ENCODE results near the gene SMAD3.

- no peak for TF ChIP-seq CHD1 (IDR thresholded peaks at IDR 0.05; ENCODE audit: low read depth, low read length)
- TF ChIP-seq CTCF (IDR thresholded peaks at IDR 0.05; ENCODE audit: control extremely low read depth in 1 of 3, insufficient read depth in 1 of 3, low read depth in 1 of 3, low read length in 3 of 3) = no peak
- no peak for TF ChIP-seq JUN (IDR thresholded peaks at IDR 0.05; ENCODE audit: low read depth, low read length)
- TF ChIP-seq SP1 (IDR thresholded peaks at IDR 0.05; ENCODE audit: low read depth, low read length) = no peak
- no peak for TF ChIP-seq RFX5 (IDR thresholded peaks at IDR 0.05; ENCODE audit: borderline replicate concordance, low read depth, low read length)
- TF ChIP-seq GTF2F1 (IDR thresholded peaks at IDR 0.05; ENCODE audit: borderline replicate concordance, low read depth, low read length) = no peak
- TF ChIP-seq POLR2AphosphoS5 (IDR thresholded peaks at IDR 0.05; ENCODE audit: low read depth, low read length) = no peak
- no peak for TF ChIP-seq POLR2A (IDR thresholded peaks at IDR 0.05; ENCODE audit: control extremely low read depth in 1 of 2, low read depth in 2 of 2, low read length in 2 of 2)
- no peak for TF ChIP-seq EP300 (IDR thresholded peaks at IDR 0.05; ENCODE audit: borderline replicate concordance in 1 of 2, low read depth in 2 of 2, low read length in 2 of 2)
These were observed 12.3 kb downstream of the SMAD3 start for GRCh38 chr15:67077641-67078215.

Measured in H1 (cell line).